HG03025 (cell line): ENCODE results near the gene DHRS13.
"Not testable (repeated sequence)": the region's sequence is repeated elsewhere in the genome, so short reads cannot be mapped to it uniquely, and the experiment has no call there.

Experiments used
- ATAC-seq: cut with Tn5 transposase; IDR thresholded peaks from one replicate; pipeline ENCODE4 v1.9.1; 2021; ENCODE audit warnings: mild to moderate bottlenecking, moderate library complexity; ENCODE audit not compliant: unreplicated experiment, low FRiP score

Gene DHRS13

DNA sequence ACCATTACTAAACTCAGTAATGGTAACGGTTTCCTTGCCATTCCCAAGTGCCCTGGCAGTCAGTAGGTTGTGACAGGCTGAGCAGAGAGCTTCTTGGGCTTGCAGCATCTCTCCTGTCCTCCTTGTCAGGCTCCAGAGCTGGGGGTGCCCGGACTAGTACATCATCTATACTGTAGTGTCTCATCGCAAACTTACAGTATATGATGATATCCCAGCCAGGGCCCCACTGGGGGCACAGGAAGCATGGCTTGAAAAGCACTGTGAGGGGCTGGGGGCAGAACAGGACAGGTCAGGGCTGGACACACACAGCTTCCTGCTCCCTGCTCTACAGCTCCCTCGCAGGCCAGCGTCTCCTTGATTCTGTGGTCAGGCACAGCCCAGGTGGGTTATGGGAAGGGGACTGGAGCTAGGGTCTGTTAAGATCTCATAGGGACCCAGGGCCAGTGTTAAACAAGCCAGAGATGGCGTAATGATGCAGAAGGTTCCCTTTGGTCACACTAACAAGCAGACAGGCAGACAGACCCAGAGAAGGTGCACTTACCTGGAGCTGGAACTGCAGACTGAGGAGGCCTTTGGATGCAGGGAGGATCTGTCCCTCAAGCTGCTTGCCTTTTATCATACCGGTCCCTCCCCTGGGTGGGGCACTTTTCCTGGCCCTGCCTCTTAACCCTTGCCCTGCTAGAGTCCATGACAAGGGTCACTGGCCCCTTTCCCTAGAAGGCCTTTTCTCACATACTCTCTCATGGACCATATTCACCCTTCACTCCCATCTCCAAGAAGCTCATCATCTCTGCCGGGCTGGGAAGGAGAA lies 41.3 kb downstream of the DHRS13 start:
- ATAC-seq = no peak

DNA sequence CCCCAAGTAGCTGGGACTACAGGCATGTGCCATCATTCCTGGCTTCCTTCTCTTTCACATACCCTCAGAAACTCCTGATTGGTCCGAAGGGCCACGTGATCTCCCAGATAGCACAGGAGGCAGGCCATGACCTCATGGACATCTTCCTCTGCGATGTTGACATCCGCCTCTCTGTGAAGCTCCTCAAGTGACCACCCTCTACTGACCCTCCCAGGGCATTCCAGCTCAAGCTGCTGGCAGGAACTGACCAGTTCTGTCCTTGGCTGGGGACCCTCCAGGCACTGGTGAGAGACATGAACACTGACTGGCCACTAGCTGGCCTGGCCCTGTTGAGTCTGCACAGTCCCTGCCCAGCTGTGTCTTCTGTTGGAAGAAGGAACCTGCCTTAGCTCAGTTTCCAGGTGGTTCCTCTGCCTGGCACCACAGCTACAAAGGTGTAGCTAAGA lies 42.5 kb downstream of the DHRS13 start:
- ATAC-seq = no peak

GRCh38 chr17:28858801-28859355 lies 44.0 kb downstream of the DHRS13 start:
- no peak for ATAC-seq

GRCh38 chr17:28857905-28858800 lies 44.7 kb downstream of the DHRS13 start:
- no peak for ATAC-seq

GRCh38 chr17:28856028-28856574 lies 46.8 kb downstream of the DHRS13 start:
- no peak for ATAC-seq

- no peak for ATAC-seq
Observed at GRCh38 chr17:28855336-28855679, 47.6 kb downstream of the DHRS13 start.

- ATAC-seq = peak; percentile 86
Observed at GRCh38 chr17:28854457-28855335, 48.2 kb downstream of the DHRS13 start, which contains the start of gene ERAL1. Gene ERAL1 (plus strand): TSS chr17:28855016. CDS start chr17:28855035, 19 bp downstream.

DNA sequence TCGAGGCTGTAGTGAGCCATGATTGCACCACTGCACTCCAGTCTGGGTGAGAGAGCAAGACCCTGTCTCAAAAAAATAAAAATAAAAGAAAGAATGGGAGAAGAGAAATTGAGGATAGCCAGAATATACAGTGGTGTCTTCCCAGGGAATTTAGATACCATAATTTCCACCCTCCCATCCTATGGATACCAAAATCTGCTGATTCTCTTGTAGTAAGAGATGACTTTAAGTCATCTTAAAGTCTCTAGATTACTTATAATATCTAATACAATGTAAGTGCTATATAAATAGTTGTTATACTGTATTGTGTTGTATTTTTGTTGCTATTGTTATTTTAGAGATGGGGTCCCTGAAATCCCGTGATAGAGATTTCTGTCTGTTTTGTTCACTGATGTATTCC lies 49.6 kb downstream of the DHRS13 start:
- ATAC-seq = no peak

DNA sequence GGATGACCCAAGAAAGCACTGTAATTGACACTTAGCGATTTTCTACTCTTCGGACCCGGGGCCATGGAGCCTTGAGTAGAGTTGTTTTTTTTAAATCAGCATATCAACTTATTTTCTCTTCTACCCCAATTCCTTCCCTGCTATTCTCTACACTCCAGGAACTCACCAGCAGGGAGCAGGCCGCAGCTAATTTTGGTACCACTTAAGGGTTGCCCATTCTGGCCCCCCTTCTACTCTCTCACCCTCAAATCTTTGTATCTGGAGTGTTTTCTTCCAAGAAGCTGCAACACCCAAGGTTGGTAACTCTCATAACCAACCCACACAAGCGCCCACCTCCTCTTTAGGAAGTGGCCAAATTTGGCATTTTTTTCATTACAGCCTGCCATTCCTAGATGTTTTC lies 53.6 kb downstream of the DHRS13 start:
- no peak for ATAC-seq

DNA sequence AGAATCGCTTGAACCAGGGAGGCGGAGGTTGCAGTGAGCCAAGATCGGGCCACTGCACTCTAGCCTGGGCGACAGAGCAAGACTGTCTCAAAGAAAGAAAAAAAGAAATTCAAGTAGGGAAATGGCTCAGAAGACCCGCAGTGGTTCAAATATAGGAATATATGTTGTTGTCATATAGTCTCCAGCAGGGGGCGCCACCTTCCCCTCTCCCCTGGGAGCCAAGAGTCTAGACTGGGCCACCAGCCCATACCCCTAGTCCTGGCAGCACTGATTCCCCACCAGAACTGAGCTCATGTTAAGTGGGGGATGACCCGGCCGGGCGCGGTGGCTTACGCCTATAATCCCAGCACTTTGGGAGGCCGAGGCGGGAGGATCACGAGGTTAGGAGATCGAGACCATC lies 54.2 kb downstream of the DHRS13 start:
- ATAC-seq = not testable (repeated sequence)
